Stimulated activated CD4-positive, alpha-beta T cell treated with anti-CD3 and anti-CD28 coated beads, Interleukin-12 subunit alpha, Interleukin-12 subunit beta, amount 100 ng/mL, for 4 hours (primary cell): Measurements from ENCODE around the gene ATRNL1.
"Not testable (repeated sequence)": the region's sequence is repeated elsewhere in the genome, so short reads cannot be mapped to it uniquely, and the experiment has no call there.

Experiments
- DNase-seq: peaks from one replicate; pipeline ENCODE4 v3.0.0-alpha.2; 2020

Gene ATRNL1

GRCh38 chr10:115092555-115093285, 445 bp upstream of the ATRNL1 start:
- peak; percentile 16 for DNase-seq

- DNase-seq, result no peak
Measured at GRCh38 chr10:115093776-115094408, 727 bp downstream of the ATRNL1 start.

GRCh38 chr10:115094416-115095140, 1.4 kb downstream of the ATRNL1 start:
- DNase-seq, result no peak

- no peak for DNase-seq
Measured at GRCh38 chr10:115095758-115096157, 2.6 kb downstream of the ATRNL1 start.

- no peak for DNase-seq
Measured at GRCh38 chr10:115103700-115104099, 10.5 kb downstream of the ATRNL1 start.

- DNase-seq, result not testable (repeated sequence)
Measured at GRCh38 chr10:115105411-115105810, 12.2 kb downstream of the ATRNL1 start.

- no peak for DNase-seq
Measured at GRCh38 chr10:115107830-115108229, 14.7 kb downstream of the ATRNL1 start.

- DNase-seq, result no peak
Measured at GRCh38 chr10:115117301-115117700, 24.1 kb downstream of the ATRNL1 start.

- DNase-seq, result no peak
Measured at GRCh38 chr10:115118346-115118745, 25.2 kb downstream of the ATRNL1 start.

- DNase-seq, result no peak
Measured at GRCh38 chr10:115125505-115125904, 32.3 kb downstream of the ATRNL1 start.

GRCh38 chr10:115129752-115130151, 36.6 kb downstream of the ATRNL1 start:
- DNase-seq, result no peak

GRCh38 chr10:115136616-115137015, 43.5 kb downstream of the ATRNL1 start:
- DNase-seq, result no peak

GRCh38 chr10:115141254-115141653, 48.1 kb downstream of the ATRNL1 start:
- DNase-seq, result no peak

GRCh38 chr10:115157357-115157756, 64.2 kb downstream of the ATRNL1 start:
- no peak for DNase-seq

GRCh38 chr10:115163129-115163528, 70.0 kb downstream of the ATRNL1 start:
- DNase-seq, result no peak

GRCh38 chr10:115164220-115164619, 71.1 kb downstream of the ATRNL1 start:
- no peak for DNase-seq

GRCh38 chr10:115167751-115168150, 74.6 kb downstream of the ATRNL1 start:
- DNase-seq, result no peak

GRCh38 chr10:115171392-115171960, 78.3 kb downstream of the ATRNL1 start:
- DNase-seq, result no peak

- no peak for DNase-seq
Measured at GRCh38 chr10:115173915-115174443, 80.8 kb downstream of the ATRNL1 start.

- not testable (repeated sequence) for DNase-seq
Measured at GRCh38 chr10:115207276-115207675, 114.1 kb downstream of the ATRNL1 start.

- no peak for DNase-seq
Measured at GRCh38 chr10:115209133-115209532, 116.0 kb downstream of the ATRNL1 start.

GRCh38 chr10:115214829-115215228, 121.7 kb downstream of the ATRNL1 start:
- no peak for DNase-seq

GRCh38 chr10:115219203-115219602, 126.0 kb downstream of the ATRNL1 start:
- no peak for DNase-seq
